ENCODE measurements around the gene OGFOD2.

Gene OGFOD2

DNA sequence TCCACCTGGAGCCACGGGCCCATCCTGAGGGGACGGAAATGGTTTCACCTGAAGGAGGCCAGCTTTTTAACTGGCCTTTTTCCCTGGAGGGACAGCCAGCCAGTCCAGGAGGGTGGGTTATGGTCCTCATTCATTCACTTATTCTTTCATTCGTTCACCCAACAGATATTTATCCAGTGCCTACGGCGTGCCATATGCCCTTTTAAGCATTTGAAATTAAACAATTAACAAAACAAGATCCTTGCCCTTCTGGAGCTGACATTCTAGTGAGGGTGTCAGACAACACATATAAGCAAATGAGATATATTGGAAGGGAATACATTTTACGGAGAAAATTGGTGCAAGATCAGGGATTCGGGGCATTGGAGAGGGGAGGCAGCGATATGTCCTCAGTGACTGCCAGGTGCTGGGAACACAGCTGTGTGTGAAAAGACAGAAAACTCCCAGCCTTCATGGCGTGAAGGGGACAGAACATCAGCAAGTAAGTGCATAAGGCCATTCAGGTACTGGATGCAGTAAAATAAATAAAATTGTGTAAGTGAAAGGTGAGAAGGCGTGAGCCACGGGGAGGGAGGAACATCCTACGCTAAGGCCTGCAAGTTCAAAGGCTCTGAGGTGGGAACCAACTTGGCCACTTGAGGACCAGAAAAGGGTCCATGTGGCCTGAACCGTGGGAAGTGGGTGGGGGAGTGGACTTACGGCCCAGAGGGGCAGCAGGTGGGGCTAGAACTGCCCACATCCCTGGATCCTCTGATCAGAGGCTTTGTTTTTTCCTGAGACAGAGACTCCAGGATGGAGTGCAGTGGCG lies 8.1 kb upstream of the OGFOD2 start:
- Histone ChIP-seq H3K27me3 (ENCODE audit: low read depth, low read length) (no peaks in the 10 kb centered on the region), H3K4me1 (ENCODE audit: control insufficient read depth in 1 of 2, insufficient read depth in 2 of 2, low read length in 2 of 2) (peaks cover 0 to 31% of the 10 kb centered on the region in 2 donors), H3K4me3 (ENCODE audit: low read depth in 1 of 2, low read length in 2 of 2) (peak overlapping the region in 1 of 2 donors; percentile 83), H3K9me3 (ENCODE audit: control insufficient read depth in 1 of 2, low read length in 2 of 2) (no peaks in the 10 kb centered on the region), H3K36me3 (ENCODE audit: control insufficient read depth in 1 of 2, insufficient read depth in 2 of 2, low read length in 2 of 2) (no peaks in the 10 kb centered on the region), H3K27ac (ENCODE audit: low read length) (peak overlapping the region; percentile 23)

- Histone ChIP-seq H3K9me3 (ENCODE audit: control insufficient read depth in 1 of 2, low read length in 2 of 2) (no peaks in the 10 kb centered on the region), H3K27ac (ENCODE audit: low read length) (no peak overlapping the region), H3K4me3 (ENCODE audit: low read depth in 1 of 2, low read length in 2 of 2) (no peak overlapping the region), H3K4me1 (ENCODE audit: control insufficient read depth in 1 of 2, insufficient read depth in 2 of 2, low read length in 2 of 2) (peaks cover 0 to 31% of the 10 kb centered on the region in 2 donors), H3K36me3 (ENCODE audit: control insufficient read depth in 1 of 2, insufficient read depth in 2 of 2, low read length in 2 of 2) (no peaks in the 10 kb centered on the region), H3K27me3 (ENCODE audit: low read depth, low read length) (no peaks in the 10 kb centered on the region)
Observed at GRCh38 chr12:122968104-122968503, 6.9 kb upstream of the OGFOD2 start.

GRCh38 chr12:122969676-122970075 lies 5.4 kb upstream of the OGFOD2 start:
- Histone ChIP-seq H3K4me3 (ENCODE audit: low read depth in 1 of 2, low read length in 2 of 2) (no peak overlapping the region), H3K27me3 (ENCODE audit: low read depth, low read length) (no peaks in the 10 kb centered on the region), H3K4me1 (ENCODE audit: control insufficient read depth in 1 of 2, insufficient read depth in 2 of 2, low read length in 2 of 2) (peaks cover 0 to 21% of the 10 kb centered on the region in 2 donors), H3K9me3 (ENCODE audit: control insufficient read depth in 1 of 2, low read length in 2 of 2) (no peaks in the 10 kb centered on the region), H3K36me3 (ENCODE audit: control insufficient read depth in 1 of 2, insufficient read depth in 2 of 2, low read length in 2 of 2) (peaks cover 0 to under 1% of the 10 kb centered on the region in 2 donors), H3K27ac (ENCODE audit: low read length) (no peak overlapping the region)

DNA sequence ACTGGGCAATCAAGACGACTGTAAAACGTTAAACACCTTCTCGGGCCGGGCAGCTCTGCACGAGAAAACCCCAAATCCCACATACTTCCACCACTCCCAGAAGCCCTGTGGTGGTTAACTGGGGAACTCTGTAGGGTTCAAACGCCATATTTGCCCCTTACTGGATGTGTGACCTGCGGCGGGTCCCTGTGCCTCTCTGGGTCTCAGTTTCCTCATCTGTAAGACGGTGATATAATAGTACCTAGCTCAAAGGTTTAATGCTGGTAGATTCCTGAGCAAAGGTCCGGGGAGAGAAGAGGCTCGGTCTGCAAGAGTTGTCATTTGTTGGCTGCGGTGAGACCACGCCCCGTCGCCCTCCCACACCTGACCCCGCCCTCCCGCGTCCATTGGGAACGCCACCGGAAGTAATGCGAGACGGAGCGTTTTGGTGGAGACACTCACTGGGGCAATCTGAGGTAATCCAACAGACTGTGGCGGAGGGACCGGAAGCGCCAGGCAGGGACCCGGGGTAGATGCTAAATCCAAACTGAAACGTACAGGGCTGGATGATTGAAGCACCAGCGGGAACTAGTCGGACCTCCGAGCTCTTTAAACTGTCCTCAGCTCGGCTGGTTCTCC lies 661 bp upstream of the OGFOD2 start:
- peak overlapping the region; percentile 98 to 100 for H3K4me3 ChIP-seq (ENCODE audit: low read depth in 1 of 2, low read length in 2 of 2)
- H3K9me3 ChIP-seq (ENCODE audit: control insufficient read depth in 1 of 2, low read length in 2 of 2) = no peaks in the 10 kb centered on the region
- peaks cover 0 to 14% of the 10 kb centered on the region in 2 donors for H3K36me3 ChIP-seq (ENCODE audit: control insufficient read depth in 1 of 2, insufficient read depth in 2 of 2, low read length in 2 of 2)
- H3K27ac ChIP-seq (ENCODE audit: low read length) = peak overlapping the region; percentile 94
- H3K27me3 ChIP-seq (ENCODE audit: low read depth, low read length) = no peaks in the 10 kb centered on the region
- H3K4me1 ChIP-seq (ENCODE audit: control insufficient read depth in 1 of 2, insufficient read depth in 2 of 2, low read length in 2 of 2) = peaks cover 9 to 44% of the 10 kb centered on the region in 2 donors

DNA sequence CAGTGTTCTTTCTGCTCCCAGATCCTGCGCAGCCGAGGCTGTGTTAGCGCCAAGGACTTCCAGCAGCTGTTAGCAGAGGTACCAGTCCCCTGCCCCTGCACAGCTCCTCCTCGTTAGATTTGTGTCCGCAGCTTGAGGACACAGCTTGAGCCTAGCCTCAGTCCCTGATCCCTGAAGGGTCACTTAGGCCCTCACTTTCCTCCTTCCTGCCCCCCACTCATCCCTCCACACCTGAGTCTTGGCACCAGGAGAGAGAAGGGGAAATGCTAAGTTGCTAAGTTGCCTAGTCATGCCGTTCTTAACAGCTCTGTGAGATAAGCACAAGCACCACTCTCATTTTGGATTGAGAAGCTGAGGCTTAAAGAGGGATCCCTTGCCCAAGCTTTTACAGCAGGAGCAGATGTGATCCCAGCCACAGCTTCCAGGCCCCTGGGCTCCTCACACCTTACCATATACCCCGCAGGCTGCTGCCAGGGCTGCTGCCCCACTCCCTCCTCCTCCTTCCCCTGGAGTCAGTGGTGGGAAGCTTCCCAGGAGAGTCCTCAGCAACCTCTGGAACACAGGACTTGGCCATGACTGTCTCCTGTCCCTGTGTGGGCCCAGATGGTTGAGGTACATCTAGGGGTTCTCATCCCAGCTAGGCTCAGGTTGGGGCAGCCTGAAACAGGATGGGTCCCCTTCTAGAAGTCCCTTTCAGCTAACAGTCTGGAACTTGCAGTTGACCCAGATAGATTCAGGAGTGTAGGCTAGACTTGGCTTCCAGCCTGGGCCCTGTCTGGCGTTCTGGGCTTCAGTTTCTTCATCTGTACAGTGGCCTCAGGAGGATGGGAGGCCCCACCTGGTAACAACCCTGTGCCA lies 975 bp downstream of the OGFOD2 start:
- Histone ChIP-seq H3K27ac (ENCODE audit: low read length) (peak overlapping the region; percentile 72), H3K4me1 (ENCODE audit: control insufficient read depth in 1 of 2, insufficient read depth in 2 of 2, low read length in 2 of 2) (peaks cover 9 to 49% of the 10 kb centered on the region in 2 donors)

DNA sequence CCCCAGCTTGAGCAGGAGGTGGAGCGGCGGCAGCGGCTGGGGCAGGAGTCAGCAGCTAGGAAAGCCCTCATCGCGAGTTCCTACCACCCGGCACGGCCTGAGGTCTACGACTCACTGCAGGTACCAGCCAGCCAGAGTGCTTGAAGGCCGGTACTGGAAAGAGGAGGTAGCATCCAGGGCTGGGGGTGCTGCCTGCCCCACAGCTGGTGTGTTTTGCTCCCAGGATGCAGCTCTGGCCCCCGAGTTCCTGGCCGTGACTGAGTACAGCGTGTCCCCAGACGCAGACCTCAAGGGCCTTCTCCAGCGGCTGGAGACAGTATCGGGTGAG lies 1.6 kb downstream of the OGFOD2 start:
- peaks cover 0 to 14% of the 10 kb centered on the region in 2 donors for H3K36me3 ChIP-seq (ENCODE audit: control insufficient read depth in 1 of 2, insufficient read depth in 2 of 2, low read length in 2 of 2)
- H3K4me1 ChIP-seq (ENCODE audit: control insufficient read depth in 1 of 2, insufficient read depth in 2 of 2, low read length in 2 of 2) = peaks cover 11 to 55% of the 10 kb centered on the region in 2 donors
- H3K27me3 ChIP-seq (ENCODE audit: low read depth, low read length) = no peaks in the 10 kb centered on the region
- no peaks in the 10 kb centered on the region for H3K9me3 ChIP-seq (ENCODE audit: control insufficient read depth in 1 of 2, low read length in 2 of 2)
- H3K4me3 ChIP-seq (ENCODE audit: low read depth in 1 of 2, low read length in 2 of 2) = peak overlapping the region in 1 of 2 donors; percentile 100
- no peak overlapping the region for H3K27ac ChIP-seq (ENCODE audit: low read length)

More for the DNA sequence above, 975 bp downstream of the OGFOD2 start:
- no peaks in the 10 kb centered on the region for H3K27me3 ChIP-seq (ENCODE audit: low read depth, low read length)
- H3K36me3 ChIP-seq (ENCODE audit: control insufficient read depth in 1 of 2, insufficient read depth in 2 of 2, low read length in 2 of 2) = peaks cover 0 to 14% of the 10 kb centered on the region in 2 donors
- peak overlapping the region; percentile 98 to 100 for H3K4me3 ChIP-seq (ENCODE audit: low read depth in 1 of 2, low read length in 2 of 2)
- H3K9me3 ChIP-seq (ENCODE audit: control insufficient read depth in 1 of 2, low read length in 2 of 2) = no peaks in the 10 kb centered on the region

GRCh38 chr12:122977153-122977552 lies 2.1 kb downstream of the OGFOD2 start:
- no peak overlapping the region for H3K4me3 ChIP-seq (ENCODE audit: low read depth in 1 of 2, low read length in 2 of 2)

DNA sequence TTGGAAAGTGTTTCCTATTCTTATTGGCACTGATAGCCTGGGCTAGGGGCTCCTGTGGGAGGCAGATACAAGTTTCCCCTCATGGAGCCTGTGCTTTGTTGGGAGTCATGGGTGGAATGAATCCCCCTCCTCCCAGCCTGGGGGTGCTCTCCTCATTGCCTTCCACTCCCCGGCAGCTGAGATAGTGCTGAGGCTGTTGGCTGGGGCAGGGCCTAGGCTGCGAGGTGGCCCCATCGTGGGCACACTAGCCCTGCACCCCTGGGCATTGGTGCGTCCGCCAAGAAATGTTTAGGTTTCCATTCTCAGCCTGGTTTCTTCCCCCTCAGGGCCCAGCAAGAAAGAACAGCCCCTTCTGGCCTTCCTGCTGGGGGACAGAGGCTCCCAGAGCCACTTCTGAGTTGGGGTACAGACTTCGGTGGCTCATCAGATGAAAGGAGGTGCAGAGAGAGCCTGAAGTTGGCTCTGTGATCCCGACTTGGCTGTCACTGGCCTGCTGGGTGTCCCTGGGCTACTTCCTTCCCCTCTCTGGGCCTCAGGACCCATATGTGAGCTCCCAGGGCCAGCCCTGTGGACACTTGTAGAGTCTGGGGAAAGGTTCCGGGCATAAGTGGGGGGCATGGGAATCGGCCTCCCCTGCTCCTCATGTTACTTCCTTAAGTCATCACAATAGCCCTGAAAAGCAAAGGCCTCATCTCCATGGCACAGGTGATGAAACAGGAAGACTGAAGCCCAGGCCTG lies 2.8 kb downstream of the OGFOD2 start:
- H3K27ac ChIP-seq (ENCODE audit: low read length) = no peak overlapping the region
- H3K9me3 ChIP-seq (ENCODE audit: control insufficient read depth in 1 of 2, low read length in 2 of 2) = no peaks in the 10 kb centered on the region
- peaks cover 18 to 67% of the 10 kb centered on the region in 2 donors for H3K4me1 ChIP-seq (ENCODE audit: control insufficient read depth in 1 of 2, insufficient read depth in 2 of 2, low read length in 2 of 2)
- H3K4me3 ChIP-seq (ENCODE audit: low read depth in 1 of 2, low read length in 2 of 2) = no peak overlapping the region
- H3K27me3 ChIP-seq (ENCODE audit: low read depth, low read length) = no peaks in the 10 kb centered on the region
- peaks cover 0 to 14% of the 10 kb centered on the region in 2 donors for H3K36me3 ChIP-seq (ENCODE audit: control insufficient read depth in 1 of 2, insufficient read depth in 2 of 2, low read length in 2 of 2)

More at GRCh38 chr12:122977153-122977552, 2.1 kb downstream of the OGFOD2 start:
- no peak overlapping the region for H3K27ac ChIP-seq (ENCODE audit: low read length)
- H3K4me1 ChIP-seq (ENCODE audit: control insufficient read depth in 1 of 2, insufficient read depth in 2 of 2, low read length in 2 of 2) = peaks cover 17 to 60% of the 10 kb centered on the region in 2 donors
- H3K9me3 ChIP-seq (ENCODE audit: control insufficient read depth in 1 of 2, low read length in 2 of 2) = no peaks in the 10 kb centered on the region
- H3K36me3 ChIP-seq (ENCODE audit: control insufficient read depth in 1 of 2, insufficient read depth in 2 of 2, low read length in 2 of 2) = peaks cover 0 to 14% of the 10 kb centered on the region in 2 donors
- H3K27me3 ChIP-seq (ENCODE audit: low read depth, low read length) = no peaks in the 10 kb centered on the region

- H3K27me3 ChIP-seq (ENCODE audit: low read depth, low read length) = no peaks in the 10 kb centered on the region
- no peaks in the 10 kb centered on the region for H3K9me3 ChIP-seq (ENCODE audit: control insufficient read depth in 1 of 2, low read length in 2 of 2)
- H3K4me3 ChIP-seq (ENCODE audit: low read depth in 1 of 2, low read length in 2 of 2) = no peak overlapping the region
- peaks cover 0 to 14% of the 10 kb centered on the region in 2 donors for H3K36me3 ChIP-seq (ENCODE audit: control insufficient read depth in 1 of 2, insufficient read depth in 2 of 2, low read length in 2 of 2)
- H3K4me1 ChIP-seq (ENCODE audit: control insufficient read depth in 1 of 2, insufficient read depth in 2 of 2, low read length in 2 of 2) = peaks cover 24 to 74% of the 10 kb centered on the region in 2 donors
- no peak overlapping the region for H3K27ac ChIP-seq (ENCODE audit: low read length)
Observed at GRCh38 chr12:122978507-122978955, 3.5 kb downstream of the OGFOD2 start.

GRCh38 chr12:122979001-122979907 lies 4.2 kb downstream of the OGFOD2 start:
- peak overlapping the region; percentile 8 for H3K27ac ChIP-seq (ENCODE audit: low read length)
- peaks cover 0 to 14% of the 10 kb centered on the region in 2 donors for H3K36me3 ChIP-seq (ENCODE audit: control insufficient read depth in 1 of 2, insufficient read depth in 2 of 2, low read length in 2 of 2)
- H3K4me1 ChIP-seq (ENCODE audit: control insufficient read depth in 1 of 2, insufficient read depth in 2 of 2, low read length in 2 of 2) = peaks cover 24 to 77% of the 10 kb centered on the region in 2 donors
- H3K9me3 ChIP-seq (ENCODE audit: control insufficient read depth in 1 of 2, low read length in 2 of 2) = no peaks in the 10 kb centered on the region
- H3K4me3 ChIP-seq (ENCODE audit: low read depth in 1 of 2, low read length in 2 of 2) = peak overlapping the region; percentile 80 to 95
- no peaks in the 10 kb centered on the region for H3K27me3 ChIP-seq (ENCODE audit: low read depth, low read length)

All from muscle layer of duodenum (tissue), 2 donors.